Caco-2 (cell line): Measurements from ENCODE around the gene ZNF438. TPM values are rescaled to one million over a fixed set of nuclear protein-coding genes. Genes with fewer than 3 reads are reported as not detected.

Source experiments
- BruUV-seq: library from RNA; stranded (reverse); fragments of 400-500 nt; replicated peaks from 2 replicates; lab custom pipeline; 2021; lab: Mats Ljungman, UMichigan
- CTCF ChIA-PET: fragments of 300-600 bp; sonication (Branson Sonifier 250); formaldehyde crosslinking; loops from one replicate; lab custom pipeline; 2022; ENCODE audit warnings: antibody characterized with exemption; lab: Charles Lee
- POLR2A ChIA-PET: fragments of 300-600 bp; sonication (Branson Sonifier 250); formaldehyde crosslinking; loops from one replicate; lab custom pipeline; 2022; ENCODE audit warnings: antibody characterized with exemption; lab: Charles Lee
- DNase-seq, 2 experiments: peaks; one replicate each; pipeline versions ENCODE4 v3.0.0 to v3.0.0-alpha.2; 2020 to 2022
- H3K27me3 ChIP-seq: replicated peaks from 2 replicates; pipeline ENCODE4 v1.6.0; 2011; ENCODE audit warnings: low read length; ENCODE audit not compliant: control insufficient read depth, insufficient read depth
- H3K36me3 ChIP-seq: 2 replicates; pipeline ENCODE4 v1.5.1; 2011; ENCODE audit warnings: low read length; ENCODE audit not compliant: control insufficient read depth, insufficient read depth
- H3K4me1 ChIP-seq: fragments of 250-450 bp; sonication (Bioruptor Pico); 2 replicates; pipeline ENCODE4 v1.5.1; 2020; ENCODE audit warnings: mild to moderate bottlenecking
- H3K4me3 ChIP-seq: 2 replicates; pipeline ENCODE4 v1.5.1; 2011; ENCODE audit warnings: low read depth, mild to moderate bottlenecking, control low read depth, low read length
- H3K9me3 ChIP-seq: fragments of 250-450 bp; sonication (Bioruptor Pico); 2 replicates; pipeline ENCODE4 v1.5.1; 2020; ENCODE audit warnings: mild to moderate bottlenecking, moderate library complexity
- H3K27ac Mint-ChIP-seq: one replicate; pipeline ENCODE4 v1.8.0; 2022; ENCODE audit warnings: mixed read lengths; ENCODE audit not compliant: unreplicated experiment
- H3K27me3 Mint-ChIP-seq: one replicate; pipeline ENCODE4 v1.8.0; 2022; ENCODE audit warnings: mixed read lengths; ENCODE audit not compliant: insufficient read depth, unreplicated experiment
- H3K36me3 Mint-ChIP-seq: one replicate; pipeline ENCODE4 v1.8.0; 2022; ENCODE audit warnings: mild to moderate bottlenecking, mixed read lengths; ENCODE audit not compliant: insufficient read depth, unreplicated experiment
- H3K4me1 Mint-ChIP-seq: one replicate; pipeline ENCODE4 v1.8.0; 2022; ENCODE audit warnings: low read depth, mixed read lengths; ENCODE audit not compliant: unreplicated experiment
- H3K4me3 Mint-ChIP-seq: one replicate; pipeline ENCODE4 v1.8.0; 2022; ENCODE audit warnings: mild to moderate bottlenecking, moderate library complexity, mixed read lengths; ENCODE audit not compliant: unreplicated experiment
- H3K9me3 Mint-ChIP-seq: one replicate; pipeline ENCODE4 v1.8.0; 2022; ENCODE audit warnings: mixed read lengths; ENCODE audit not compliant: unreplicated experiment
- CTCF ChIP-seq, 2 experiments: fragments of 200-600 bp in 1 of 2; IDR thresholded peaks; 1 replicate in 1 of 2; 2 replicates in 1 of 2; pipeline versions ENCODE4 v1.5.1 to v1.8.0; 2011 to 2022; ENCODE audit warnings: antibody characterized with exemption in 1 of 2, control low read depth in 1 of 2, inconsistent platforms in 1 of 2, low read depth in 1 of 2, low read length in 1 of 2, mild to moderate bottlenecking in 1 of 2, moderate library complexity in 1 of 2; ENCODE audit not compliant: insufficient read depth in 1 of 2, severe bottlenecking in 1 of 2, unreplicated experiment in 1 of 2
- intact Hi-C: fragments of 100-400 bp; cut with micrococcal nuclease; formaldehyde crosslinking; loops from one replicate; pipeline ENCODE4 v1.10.0; 2022; ENCODE audit not compliant: unreplicated experiment
- total RNA-seq: library from RNA; stranded (reverse); gene quantifications from 2 replicates; pipeline ENCODE4 v1.2.3, GENCODE V29; 2022

Gene ZNF438
- total RNA-seq, 1 experiment from 2014 or later: 1.00 TPM

GRCh38 chr10:30820261-30820991 is 211.2 kb downstream of the ZNF438 start:
- POLR2A ChIA-PET: no interaction called here
- no peaks in the 10 kb centered on the region for H3K27me3 ChIP-seq
- H3K27me3 Mint-ChIP-seq: no peaks in the 10 kb centered on the region
- no peaks in the 10 kb centered on the region for H3K4me1 Mint-ChIP-seq
- H3K27ac Mint-ChIP-seq: no peak overlapping the region
- no peaks in the 10 kb centered on the region for H3K36me3 Mint-ChIP-seq
- H3K4me3 ChIP-seq: no peak overlapping the region
- H3K36me3 ChIP-seq: no peaks in the 10 kb centered on the region
- BruUV-seq: no TSS peak
- intact Hi-C loops: no loop called here
- H3K9me3 Mint-ChIP-seq: no peaks in the 10 kb centered on the region
- H3K9me3 ChIP-seq: no peaks in the 10 kb centered on the region
- CTCF ChIA-PET: no interaction called here
- DNase-seq: no peak
- H3K4me3 Mint-ChIP-seq: no peak overlapping the region
- no peaks in the 10 kb centered on the region for H3K4me1 ChIP-seq
- TF ChIP-seq CTCF (IDR thresholded peaks at IDR 0.05; ENCODE audit: insufficient read depth in 1 of 2, low read depth in 1 of 2, low read length in 1 of 2, severe bottlenecking in 1 of 2, unreplicated experiment in 1 of 2): no peak

- no peaks in the 10 kb centered on the region for H3K27me3 Mint-ChIP-seq
- no peaks in the 10 kb centered on the region for H3K9me3 Mint-ChIP-seq
- Histone ChIP-seq H3K9me3 (no peaks in the 10 kb centered on the region), H3K4me3 (no peak overlapping the region), H3K27me3 (no peaks in the 10 kb centered on the region), H3K4me1 (no peaks in the 10 kb centered on the region), H3K36me3 (no peaks in the 10 kb centered on the region)
- no peak overlapping the region for H3K4me3 Mint-ChIP-seq
- POLR2A ChIA-PET: no interaction called here
- H3K36me3 Mint-ChIP-seq: no peaks in the 10 kb centered on the region
- BruUV-seq: no TSS peak
- CTCF ChIA-PET: no interaction called here
- intact Hi-C loops: no loop called here
- H3K4me1 Mint-ChIP-seq: no peaks in the 10 kb centered on the region
- H3K27ac Mint-ChIP-seq: no peak overlapping the region
- no peak for TF ChIP-seq CTCF (IDR thresholded peaks at IDR 0.05; ENCODE audit: insufficient read depth in 1 of 2, low read depth in 1 of 2, low read length in 1 of 2, severe bottlenecking in 1 of 2, unreplicated experiment in 1 of 2)
- no peak for DNase-seq
Measured at GRCh38 chr10:30819341-30820181, 212.1 kb downstream of the ZNF438 start.

GRCh38 chr10:30818854-30819253 is 212.8 kb downstream of the ZNF438 start:
- Mint-ChIP-seq H3K36me3 (no peaks in the 10 kb centered on the region), H3K9me3 (no peaks in the 10 kb centered on the region), H3K4me3 (no peak overlapping the region), H3K27ac (no peak overlapping the region), H3K4me1 (no peaks in the 10 kb centered on the region), H3K27me3 (no peaks in the 10 kb centered on the region)
- DNase-seq: no peak
- Histone ChIP-seq H3K4me3 (no peak overlapping the region), H3K4me1 (no peaks in the 10 kb centered on the region), H3K9me3 (no peaks in the 10 kb centered on the region), H3K27me3 (no peaks in the 10 kb centered on the region), H3K36me3 (no peaks in the 10 kb centered on the region)
- POLR2A ChIA-PET: no interaction called here
- no TSS peak for BruUV-seq
- CTCF ChIA-PET: no interaction called here
- intact Hi-C loops: no loop called here
- no peak for TF ChIP-seq CTCF (IDR thresholded peaks at IDR 0.05; ENCODE audit: insufficient read depth in 1 of 2, low read depth in 1 of 2, low read length in 1 of 2, severe bottlenecking in 1 of 2, unreplicated experiment in 1 of 2)
